Measurements from ENCODE around the gene CFAP20DC.

GRCh38 chr3:58792921-58793451, 256.8 kb downstream of the CFAP20DC start:
- TF ChIP-seq CTCF (IDR thresholded peaks at IDR 0.05 in 4 of 5, conservative IDR thresholded peaks at IDR 0.05 in 1 of 5) (no peak), POLR2A (IDR thresholded peaks at IDR 0.05) (no peak)

Measured in gastrocnemius medialis (tissue), 4 donors.